Measurements from ENCODE around the gene TESMIN. TPM values are rescaled to one million over a fixed set of nuclear protein-coding genes. Genes with fewer than 3 reads are reported as not detected.
A peak's percentile ranks its signal among the peaks of the same experiment; 100 is the strongest.

Gene TESMIN
- total RNA-seq, 6 experiments from 2014 or later, result 3.9 to 6.1 (median 5.0) TPM

DNA sequence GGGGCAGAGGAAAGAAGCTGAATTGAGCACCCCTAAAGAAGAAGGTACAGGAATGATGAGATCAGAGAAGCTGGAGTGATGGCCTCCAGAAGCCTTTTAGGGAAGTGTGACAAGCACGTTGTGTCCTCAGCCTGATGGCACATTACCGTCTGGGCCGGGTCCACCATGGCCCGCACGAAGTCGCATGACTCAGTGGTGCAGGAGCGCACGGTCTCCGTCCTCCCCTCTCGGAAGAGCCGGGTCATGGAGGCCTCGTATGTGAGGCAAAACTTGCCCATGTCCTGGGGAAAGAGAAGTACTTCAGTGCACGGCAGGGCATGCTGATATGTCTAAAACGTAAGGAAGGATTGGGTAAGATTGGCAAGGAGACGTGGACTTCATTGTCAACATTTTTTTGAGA, 11.2 kb upstream of the TESMIN start:
- Mint-ChIP-seq H3K36me3 (ENCODE audit: low read depth) (peaks cover 18% of the 10 kb centered on the region), H3K4me3 (no peak overlapping the region), H3K9me3 (no peaks in the 10 kb centered on the region), H3K27me3 (ENCODE audit: insufficient read depth) (peaks cover 2% of the 10 kb centered on the region), H3K4me1 (ENCODE audit: low read depth) (peaks cover 8% of the 10 kb centered on the region; the same call in 1 of the 2 replicates), H3K27ac (no peak overlapping the region)
- no peak for DNase-seq
- TF ChIP-seq, protein P1, sequence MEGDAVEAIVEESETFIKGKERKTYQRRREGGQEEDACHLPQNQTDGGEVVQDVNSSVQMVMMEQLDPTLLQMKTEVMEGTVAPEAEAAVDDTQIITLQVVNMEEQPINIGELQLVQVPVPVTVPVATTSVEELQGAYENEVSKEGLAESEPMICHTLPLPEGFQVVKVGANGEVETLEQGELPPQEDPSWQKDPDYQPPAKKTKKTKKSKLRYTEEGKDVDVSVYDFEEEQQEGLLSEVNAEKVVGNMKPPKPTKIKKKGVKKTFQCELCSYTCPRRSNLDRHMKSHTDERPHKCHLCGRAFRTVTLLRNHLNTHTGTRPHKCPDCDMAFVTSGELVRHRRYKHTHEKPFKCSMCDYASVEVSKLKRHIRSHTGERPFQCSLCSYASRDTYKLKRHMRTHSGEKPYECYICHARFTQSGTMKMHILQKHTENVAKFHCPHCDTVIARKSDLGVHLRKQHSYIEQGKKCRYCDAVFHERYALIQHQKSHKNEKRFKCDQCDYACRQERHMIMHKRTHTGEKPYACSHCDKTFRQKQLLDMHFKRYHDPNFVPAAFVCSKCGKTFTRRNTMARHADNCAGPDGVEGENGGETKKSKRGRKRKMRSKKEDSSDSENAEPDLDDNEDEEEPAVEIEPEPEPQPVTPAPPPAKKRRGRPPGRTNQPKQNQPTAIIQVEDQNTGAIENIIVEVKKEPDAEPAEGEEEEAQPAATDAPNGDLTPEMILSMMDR (IDR thresholded peaks at IDR 0.05), result no peak

DNA sequence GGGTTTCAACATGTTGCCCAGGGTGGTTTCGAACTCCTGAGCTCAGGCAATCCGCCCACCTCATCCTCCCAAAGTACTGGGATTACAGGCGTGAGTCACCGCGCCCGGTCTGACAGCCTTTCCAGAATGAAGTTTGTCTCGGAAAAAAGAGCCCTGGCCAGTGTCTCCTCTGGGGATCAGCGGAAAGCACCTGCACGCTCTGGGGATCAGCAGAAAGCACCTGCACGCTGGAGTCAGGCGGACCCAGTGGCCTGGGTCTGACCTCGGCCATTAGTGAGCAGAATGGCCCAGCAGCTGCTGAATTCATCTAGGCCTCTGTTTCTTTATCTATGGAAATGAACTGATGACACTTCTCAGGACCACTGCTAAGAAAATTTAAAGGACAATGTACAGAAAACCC, 10.5 kb upstream of the TESMIN start:
- no peaks in the 10 kb centered on the region for H3K9me3 Mint-ChIP-seq

DNA sequence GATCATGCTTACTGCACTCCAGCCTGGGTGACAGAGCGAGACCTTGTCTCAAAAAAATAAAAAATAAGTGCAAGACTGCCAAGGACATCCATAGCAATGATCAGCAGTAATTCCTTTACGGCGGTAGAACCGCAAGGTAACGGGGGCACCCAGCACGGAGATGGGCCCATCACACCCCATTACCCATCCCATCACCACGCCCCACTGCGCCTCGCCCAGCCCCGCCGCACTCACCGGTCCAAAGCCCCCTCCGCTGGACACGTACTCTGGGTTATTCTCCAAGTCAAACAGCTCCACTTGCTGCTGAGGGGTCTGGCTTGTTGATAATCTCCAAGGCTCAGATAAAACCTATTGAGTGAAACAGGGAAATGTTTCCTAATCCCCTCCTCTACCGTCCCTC, 8.7 kb upstream of the TESMIN start:
- TF ChIP-seq, protein P1 (IDR thresholded peaks at IDR 0.05), result no peak
- Mint-ChIP-seq H3K4me1 (ENCODE audit: low read depth) (peaks cover 17% of the 10 kb centered on the region; the same call in 1 of the 2 replicates), H3K27ac (no peak overlapping the region), H3K4me3 (no peak overlapping the region), H3K27me3 (ENCODE audit: insufficient read depth) (peaks cover 2% of the 10 kb centered on the region), H3K9me3 (no peaks in the 10 kb centered on the region), H3K36me3 (ENCODE audit: low read depth) (peaks cover 27% of the 10 kb centered on the region)
- DNase-seq, result no peak

More for the DNA sequence above, 10.5 kb upstream of the TESMIN start:
- peaks cover 2% of the 10 kb centered on the region for H3K27me3 Mint-ChIP-seq (ENCODE audit: insufficient read depth)
- no peak for DNase-seq
- TF ChIP-seq, protein P1 (IDR thresholded peaks at IDR 0.05), result no peak
- peaks cover 9% of the 10 kb centered on the region; the same call in 1 of the 2 replicates for H3K4me1 Mint-ChIP-seq (ENCODE audit: low read depth)
- no peak overlapping the region for H3K27ac Mint-ChIP-seq
- H3K36me3 Mint-ChIP-seq (ENCODE audit: low read depth), result peaks cover 19% of the 10 kb centered on the region
- H3K4me3 Mint-ChIP-seq, result no peak overlapping the region

DNA sequence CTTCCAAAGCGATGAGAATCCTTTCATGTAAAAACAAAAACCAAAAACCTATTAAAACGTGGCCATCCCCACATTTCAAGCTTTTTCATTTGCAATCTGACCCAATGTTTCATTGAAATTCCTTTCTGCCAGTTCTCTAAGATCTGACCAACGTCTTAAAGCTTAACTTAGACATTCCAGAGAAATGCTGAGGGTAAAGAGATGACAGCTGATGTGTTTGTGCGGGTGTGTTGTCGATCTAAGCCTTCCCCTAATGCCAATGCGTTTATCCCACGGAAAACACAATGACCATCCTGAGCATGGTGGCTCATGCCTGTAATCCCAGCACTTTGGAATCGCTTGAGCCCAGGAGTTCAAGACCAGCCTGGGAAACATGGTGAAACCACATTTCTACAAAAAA, 6.4 kb upstream of the TESMIN start:
- no peaks in the 10 kb centered on the region for H3K27me3 Mint-ChIP-seq (ENCODE audit: insufficient read depth)
- H3K36me3 Mint-ChIP-seq (ENCODE audit: low read depth), result peaks cover 42% of the 10 kb centered on the region
- no peak overlapping the region for H3K4me3 Mint-ChIP-seq
- TF ChIP-seq, protein P1 (IDR thresholded peaks at IDR 0.05), result no peak
- H3K27ac Mint-ChIP-seq, result no peak overlapping the region
- no peaks in the 10 kb centered on the region for H3K9me3 Mint-ChIP-seq
- peaks cover 9% of the 10 kb centered on the region; the same call in 1 of the 2 replicates for H3K4me1 Mint-ChIP-seq (ENCODE audit: low read depth)
- no peak for DNase-seq

DNA sequence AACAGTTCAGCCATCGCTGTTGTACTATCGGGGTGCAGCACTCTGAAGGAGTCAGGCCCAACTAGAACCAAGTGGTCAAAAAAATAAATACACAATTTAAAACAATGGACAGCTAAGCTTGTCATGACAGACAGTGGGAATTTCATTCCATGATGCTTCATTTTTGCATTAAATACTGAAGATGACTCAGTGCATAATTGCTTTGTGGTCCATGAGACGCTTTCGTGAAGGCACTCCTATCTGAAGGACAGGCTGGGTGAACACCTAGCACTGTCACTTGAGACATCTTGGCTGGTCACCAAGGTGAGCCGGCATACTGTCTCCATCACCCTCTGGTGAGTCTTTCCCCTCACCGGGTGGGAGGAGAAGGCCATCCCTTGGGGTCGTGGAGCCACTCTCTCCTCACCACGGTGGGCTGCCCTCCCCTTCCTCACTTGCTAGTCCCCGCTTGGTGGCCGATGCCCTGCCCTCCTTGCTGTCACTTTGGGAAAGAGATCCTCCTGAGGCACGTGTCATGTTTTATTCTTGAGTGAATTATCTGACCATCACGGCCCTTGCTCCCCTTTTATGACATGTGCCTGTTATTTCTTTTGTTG, 4.9 kb upstream of the TESMIN start:
- peak; percentile 40 for DNase-seq
- TF ChIP-seq, protein P1 (IDR thresholded peaks at IDR 0.05), result no peak
- H3K36me3 Mint-ChIP-seq (ENCODE audit: low read depth), result peaks cover 34% of the 10 kb centered on the region
- peaks cover 9% of the 10 kb centered on the region; the same call in 1 of the 2 replicates for H3K4me1 Mint-ChIP-seq (ENCODE audit: low read depth)
- H3K27me3 Mint-ChIP-seq (ENCODE audit: insufficient read depth), result no peaks in the 10 kb centered on the region
- H3K4me3 Mint-ChIP-seq, result no peak overlapping the region
- H3K9me3 Mint-ChIP-seq, result no peaks in the 10 kb centered on the region
- peak overlapping the region; percentile 11; the same call in 1 of the 2 replicates for H3K27ac Mint-ChIP-seq
